ENCODE results near the gene SNCG. TPM values are rescaled to one million over a fixed set of nuclear protein-coding genes. Genes with fewer than 3 reads are reported as not detected.
A peak's percentile ranks its signal among the peaks of the same experiment; 100 is the strongest.

SNCG gene
- 25.0 TPM for total RNA-seq
- long read RNA-seq, transcript SNCG-202 (5 exons, 701 nt), result major isoform, 16 of 23 reads
- long read RNA-seq, partial matches to known transcripts, result 1 of 23 reads
- long read RNA-seq, other reads (novel, unspliced or antisense), result 6 of 23 reads

DNA sequence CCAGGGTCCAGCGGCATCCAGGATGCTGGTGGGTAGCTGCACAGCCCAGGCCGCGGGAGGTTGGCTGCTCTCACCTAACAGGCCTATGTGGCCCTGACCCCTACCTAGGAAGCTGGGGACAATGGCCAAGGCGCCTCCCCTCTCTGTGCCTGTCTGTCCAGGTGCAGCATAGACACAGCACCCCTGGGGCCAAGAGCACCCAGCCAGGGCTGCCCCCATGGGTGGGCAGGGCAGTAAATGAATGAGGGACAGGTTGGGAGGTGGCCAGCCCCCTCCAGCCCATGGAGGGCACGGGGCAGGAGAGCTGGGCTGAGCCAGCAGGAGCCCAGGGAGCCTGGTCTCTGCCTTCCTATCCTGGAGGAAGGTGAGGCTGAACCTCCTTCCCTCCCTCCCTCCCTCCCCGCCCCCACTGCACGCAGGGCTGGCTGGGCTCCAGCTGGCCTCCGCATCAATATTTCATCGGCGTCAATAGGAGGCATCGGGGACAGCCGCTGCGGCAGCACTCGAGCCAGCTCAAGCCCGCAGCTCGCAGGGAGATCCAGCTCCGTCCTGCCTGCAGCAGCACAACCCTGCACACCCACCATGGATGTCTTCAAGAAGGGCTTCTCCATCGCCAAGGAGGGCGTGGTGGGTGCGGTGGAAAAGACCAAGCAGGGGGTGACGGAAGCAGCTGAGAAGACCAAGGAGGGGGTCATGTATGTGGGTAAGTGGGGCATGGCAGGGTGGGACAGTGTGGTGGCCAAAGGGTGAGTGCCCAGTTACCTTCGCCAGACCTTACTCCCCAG is at the start of gene SNCG:
SNCG (plus strand) TSS at position 484 of the 785 bp plus-strand sequence; CDS start at position 583, 99 bp downstream.
- Histone ChIP-seq H3K4me1 (peaks cover 55% of the 10 kb centered on the region), H3K27ac (peak within 1 kb of the TSS; percentile 81), H3K27me3 (ENCODE audit: low read depth) (no peaks in the 10 kb centered on the region), H3K9me3 (no peaks in the 10 kb centered on the region), H3K36me3 (no peaks in the 10 kb centered on the region), H3K4me3 (peak within 1 kb of the TSS; percentile 54)
- ATAC-seq (no peak), DNase-seq (no peak)
- TF ChIP-seq, protein P1, sequence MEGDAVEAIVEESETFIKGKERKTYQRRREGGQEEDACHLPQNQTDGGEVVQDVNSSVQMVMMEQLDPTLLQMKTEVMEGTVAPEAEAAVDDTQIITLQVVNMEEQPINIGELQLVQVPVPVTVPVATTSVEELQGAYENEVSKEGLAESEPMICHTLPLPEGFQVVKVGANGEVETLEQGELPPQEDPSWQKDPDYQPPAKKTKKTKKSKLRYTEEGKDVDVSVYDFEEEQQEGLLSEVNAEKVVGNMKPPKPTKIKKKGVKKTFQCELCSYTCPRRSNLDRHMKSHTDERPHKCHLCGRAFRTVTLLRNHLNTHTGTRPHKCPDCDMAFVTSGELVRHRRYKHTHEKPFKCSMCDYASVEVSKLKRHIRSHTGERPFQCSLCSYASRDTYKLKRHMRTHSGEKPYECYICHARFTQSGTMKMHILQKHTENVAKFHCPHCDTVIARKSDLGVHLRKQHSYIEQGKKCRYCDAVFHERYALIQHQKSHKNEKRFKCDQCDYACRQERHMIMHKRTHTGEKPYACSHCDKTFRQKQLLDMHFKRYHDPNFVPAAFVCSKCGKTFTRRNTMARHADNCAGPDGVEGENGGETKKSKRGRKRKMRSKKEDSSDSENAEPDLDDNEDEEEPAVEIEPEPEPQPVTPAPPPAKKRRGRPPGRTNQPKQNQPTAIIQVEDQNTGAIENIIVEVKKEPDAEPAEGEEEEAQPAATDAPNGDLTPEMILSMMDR (IDR thresholded peaks at IDR 0.05), result no peak
- intact Hi-C loops (cut with DNase I), result no loop called here

DNA sequence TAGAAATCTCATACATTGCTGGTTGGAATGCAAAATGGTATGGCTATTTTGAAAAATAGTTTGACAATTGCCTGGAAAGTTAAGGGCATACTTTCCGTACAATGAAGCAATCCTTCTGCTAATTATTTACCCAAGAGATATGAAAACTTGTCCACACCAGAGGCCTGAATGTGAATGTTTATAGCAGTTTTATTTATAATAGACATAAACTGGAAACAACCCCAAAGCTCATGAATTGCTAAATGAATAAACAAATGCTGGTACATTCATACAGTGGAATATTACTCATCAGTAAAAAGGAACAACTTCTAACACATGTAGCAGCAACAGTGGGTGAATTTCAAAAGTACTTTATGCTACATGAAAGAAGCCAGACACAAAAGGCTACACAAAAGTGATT is 43.7 kb upstream of the SNCG start:
- Histone ChIP-seq H3K4me3 (no peak overlapping the region), H3K27me3 (ENCODE audit: low read depth) (no peaks in the 10 kb centered on the region), H3K4me1 (no peaks in the 10 kb centered on the region), H3K27ac (no peak overlapping the region), H3K36me3 (peaks cover 36% of the 10 kb centered on the region), H3K9me3 (no peaks in the 10 kb centered on the region)
- DNase-seq (no peak), ATAC-seq (no peak)
- intact Hi-C loops (cut with DNase I), result no loop called here
- TF ChIP-seq, protein P1 (IDR thresholded peaks at IDR 0.05), result no peak

DNA sequence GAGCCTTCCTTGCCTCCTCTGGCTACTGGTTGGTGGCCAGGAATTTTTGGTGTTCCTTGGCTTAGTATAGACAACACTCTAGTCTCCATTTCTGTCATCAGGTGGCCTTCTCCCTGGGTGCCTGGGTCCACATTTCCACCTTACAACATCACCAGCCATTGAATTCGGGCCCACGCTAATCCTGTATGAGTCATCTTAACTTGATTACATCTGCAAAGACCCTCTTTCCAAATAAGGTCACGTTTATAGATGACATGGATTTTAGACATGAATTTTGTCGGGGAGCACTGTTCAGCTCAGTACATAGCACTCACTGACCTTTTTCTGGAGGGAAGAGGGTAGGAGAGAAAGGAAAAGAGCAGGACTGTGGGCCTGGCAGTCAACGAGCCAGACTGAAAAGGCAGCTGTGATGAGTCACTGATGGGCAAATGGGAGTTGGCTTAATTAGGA is 40.4 kb upstream of the SNCG start:
- no peak overlapping the region for H3K27ac ChIP-seq
- DNase-seq, result no peak
- no peak overlapping the region for H3K4me3 ChIP-seq
- TF ChIP-seq, protein P1 (IDR thresholded peaks at IDR 0.05), result no peak
- no peaks in the 10 kb centered on the region for H3K4me1 ChIP-seq
- ATAC-seq, result no peak
- intact Hi-C loops (cut with DNase I), result no loop called here
- no peaks in the 10 kb centered on the region for H3K9me3 ChIP-seq
- no peaks in the 10 kb centered on the region for H3K27me3 ChIP-seq (ENCODE audit: low read depth)
- peaks cover 62% of the 10 kb centered on the region for H3K36me3 ChIP-seq

DNA sequence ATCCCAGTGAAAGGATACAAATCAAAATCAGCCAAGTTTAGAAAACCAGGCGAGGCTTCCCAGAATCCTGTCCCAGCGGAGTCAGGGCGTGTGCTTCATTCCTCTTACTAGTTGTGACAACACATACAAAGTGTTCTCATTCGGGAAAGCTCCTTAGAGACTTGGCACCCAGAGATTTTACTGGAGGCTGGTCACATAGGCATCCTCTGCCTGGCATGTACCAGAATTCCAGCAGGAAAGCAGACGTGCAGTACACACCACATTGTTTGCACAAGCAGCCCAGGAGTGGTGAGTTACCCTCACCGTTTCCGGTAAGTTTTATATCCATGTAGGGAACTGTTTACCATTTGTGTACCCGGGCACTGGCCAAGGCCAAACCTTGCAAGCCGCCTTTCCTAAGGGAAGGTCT is 35.8 kb upstream of the SNCG start:
- H3K4me3 ChIP-seq, result no peak overlapping the region
- H3K36me3 ChIP-seq, result peaks cover 59% of the 10 kb centered on the region
- ATAC-seq, result peak; percentile 86 to 89
- DNase-seq, result no peak
- intact Hi-C loops (cut with DNase I), result no loop called here
- no peaks in the 10 kb centered on the region for H3K4me1 ChIP-seq
- no peaks in the 10 kb centered on the region for H3K27me3 ChIP-seq (ENCODE audit: low read depth)
- TF ChIP-seq, protein P1 (IDR thresholded peaks at IDR 0.05), result no peak
- H3K9me3 ChIP-seq, result no peaks in the 10 kb centered on the region
- H3K27ac ChIP-seq, result no peak overlapping the region

DNA sequence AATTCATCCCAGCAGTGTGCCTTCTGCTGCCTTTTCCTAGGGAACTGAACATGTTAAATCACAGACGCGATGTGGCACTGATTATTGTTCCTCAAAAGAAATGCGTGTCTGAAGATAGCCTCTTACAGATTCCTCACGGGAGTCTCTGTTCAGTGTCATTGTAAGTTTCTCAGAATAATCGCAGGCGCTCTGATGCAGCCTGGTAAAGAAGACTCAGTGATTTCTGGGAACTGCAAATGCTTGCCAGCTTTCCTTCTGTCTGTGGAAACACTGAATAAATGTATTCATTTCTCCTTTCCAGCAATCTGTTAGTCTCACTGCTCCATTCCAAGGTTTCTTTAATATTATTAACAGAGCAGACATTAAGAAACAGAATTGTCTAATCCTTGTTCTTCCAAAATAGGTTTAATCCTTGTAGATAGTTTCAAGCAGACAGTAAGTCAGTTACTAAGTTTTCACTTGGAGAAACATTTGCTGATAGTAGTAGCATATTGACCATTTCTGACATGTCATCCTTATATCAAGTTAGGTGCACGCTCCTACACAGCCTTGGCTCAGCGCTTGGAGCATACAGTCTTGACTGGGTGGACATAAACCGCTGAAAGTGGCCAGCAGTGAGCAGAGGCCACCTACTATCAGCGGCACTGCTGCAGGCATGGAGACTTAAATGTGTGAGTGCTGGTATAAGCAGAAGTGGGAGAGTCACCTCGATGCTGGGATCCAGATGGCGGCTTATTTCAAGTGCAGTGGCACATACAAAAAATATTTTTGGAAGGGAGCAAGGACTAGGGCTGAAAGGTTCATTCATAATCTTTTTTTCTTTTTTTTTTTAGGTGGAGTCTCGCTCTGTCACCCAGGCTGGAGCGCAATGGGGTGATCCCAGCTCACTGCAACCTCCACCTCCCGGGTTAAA is 28.7 kb upstream of the SNCG start:
- no peak overlapping the region for H3K4me3 ChIP-seq
- peaks cover 30% of the 10 kb centered on the region for H3K36me3 ChIP-seq
- H3K27me3 ChIP-seq (ENCODE audit: low read depth), result no peaks in the 10 kb centered on the region
- intact Hi-C loops (cut with DNase I), result no loop called here
- TF ChIP-seq, protein P1 (IDR thresholded peaks at IDR 0.05), result no peak
- ATAC-seq (peak in 1 of 2 donors; percentile 24), DNase-seq (no peak)
- H3K4me1 ChIP-seq, result no peaks in the 10 kb centered on the region
- H3K27ac ChIP-seq, result no peak overlapping the region
- H3K9me3 ChIP-seq, result no peaks in the 10 kb centered on the region
